Mesenteric fat pad (tissue), 1 donor: Measurements from ENCODE around the gene TFF2. TPM values are rescaled to one million over a fixed set of nuclear protein-coding genes. Genes with fewer than 3 reads are reported as not detected.
A peak's percentile ranks its signal among the peaks of the same experiment; 100 is the strongest.

ENCODE experiments used
- DNase-seq: peaks from one replicate; pipeline ENCODE4 v3.0.0-alpha.2; 2020; ENCODE audit warnings: low spot score
- total RNA-seq: library from RNA; stranded (reverse); fragmentation: NEBNext Ultra II Directional; extraction: Animal tissue kit (Norgen Biotek cat#: 25700); gene quantifications from one replicate; pipeline ENCODE4 v1.2.1, GENCODE V29; 2021
- donor health status: DM: yes; HTN: yes; CAD: no.

The TFF2 gene
- total RNA-seq, 1 donor from 2014 or later: not detected

DNA sequence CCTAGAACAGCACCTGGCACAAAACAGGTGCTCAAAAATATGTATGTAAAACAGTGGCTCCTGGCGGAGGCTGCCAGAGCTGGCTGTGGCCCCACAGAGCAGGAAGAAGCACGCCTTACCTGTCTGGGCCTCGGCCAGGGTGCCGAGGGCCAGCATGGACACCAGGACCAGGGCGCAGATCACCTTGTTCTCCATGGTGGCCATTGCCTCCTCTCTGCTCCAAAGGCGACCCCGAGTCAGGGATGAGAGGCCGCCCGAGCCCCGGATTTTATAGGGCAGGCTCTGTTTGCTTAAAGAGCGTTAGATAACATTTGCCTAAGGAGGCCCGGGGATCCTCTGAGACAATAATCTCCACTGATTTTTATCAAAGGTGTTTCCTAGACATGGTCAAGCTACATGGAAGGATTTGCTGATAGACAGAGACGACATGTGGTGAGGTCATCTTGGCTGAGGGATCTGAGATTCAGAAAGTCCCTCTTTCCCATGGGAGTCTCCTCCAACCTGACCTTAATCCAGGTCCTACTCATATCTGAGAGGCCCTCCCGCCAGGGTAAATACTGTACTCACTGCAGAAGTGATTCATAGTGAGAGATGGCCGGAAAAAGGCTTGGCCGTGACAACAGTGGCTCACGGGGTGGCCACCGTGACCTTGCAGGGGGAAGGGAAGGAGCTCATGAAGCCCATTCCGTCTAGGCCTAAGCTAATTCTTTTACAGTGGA is 15.7 kb upstream of the TFF2 start, which contains the start of gene TFF1:
TFF1 (minus strand) TSS at position 244 of the 719 bp plus-strand sequence; CDS start at position 204, 40 bp downstream.
- no peak for DNase-seq

DNA sequence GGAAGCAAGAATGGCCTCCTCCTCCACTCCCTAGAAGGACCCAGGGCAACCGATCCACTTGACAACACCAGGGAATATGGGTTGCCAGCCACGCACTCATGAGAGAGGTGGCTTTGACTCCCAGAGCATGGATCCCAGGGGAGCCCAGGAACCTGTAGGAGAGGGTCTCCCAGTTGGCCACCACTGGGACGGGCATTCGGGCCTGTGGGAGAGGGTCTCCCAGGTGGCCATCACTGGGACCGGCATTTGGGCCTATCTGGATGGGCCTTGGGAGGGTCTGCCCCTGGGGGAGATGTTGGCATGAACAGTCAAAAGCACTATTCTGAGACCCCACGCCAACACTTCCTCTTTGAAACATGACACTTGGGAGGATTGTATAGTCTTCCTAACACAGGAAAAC is 15.0 kb upstream of the TFF2 start:
- no peak for DNase-seq

- DNase-seq: no peak
Measured at GRCh38 chr21:42364304-42364865, 13.6 kb upstream of the TFF2 start.

DNA sequence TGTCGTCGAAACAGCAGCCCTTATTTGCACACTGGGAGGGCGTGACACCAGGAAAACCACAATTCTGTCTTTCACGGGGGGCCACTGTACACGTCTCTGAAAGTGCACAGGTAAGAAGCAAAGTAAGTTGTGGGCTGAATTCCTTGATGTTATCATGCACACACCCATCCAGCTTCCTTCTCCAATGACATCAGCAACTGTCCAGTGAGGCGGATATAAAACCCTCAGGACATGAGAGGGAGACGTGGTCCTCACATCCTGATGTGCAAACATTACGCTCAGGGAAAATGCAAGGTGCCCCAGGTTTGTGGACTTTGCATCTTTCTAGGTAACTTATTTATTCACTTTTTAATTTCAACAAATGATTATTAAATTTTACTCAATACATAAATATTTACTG is 12.5 kb upstream of the TFF2 start:
- DNase-seq: no peak

DNA sequence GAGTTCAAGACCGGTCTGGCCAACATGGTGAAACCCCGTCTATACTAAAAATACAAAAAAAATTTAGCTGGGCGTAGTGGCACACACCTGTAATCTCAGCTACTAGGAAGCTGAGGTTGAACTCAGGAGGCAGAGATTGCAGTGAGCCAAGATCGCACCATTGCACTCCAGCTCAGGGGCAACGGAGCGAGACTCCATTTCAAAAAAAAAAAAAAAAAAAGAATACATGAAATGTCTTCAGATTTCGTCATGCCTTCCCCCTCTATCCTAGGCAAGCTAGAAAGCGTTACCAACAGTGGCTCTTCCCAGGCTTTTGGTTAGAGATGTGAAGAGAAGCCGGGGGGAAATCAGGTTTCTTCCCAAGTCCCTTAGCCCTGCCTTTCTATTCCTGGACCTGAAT is 11.9 kb upstream of the TFF2 start:
- DNase-seq: no peak

- no peak for DNase-seq
Measured at GRCh38 chr21:42362198-42362597, 11.4 kb upstream of the TFF2 start.

GRCh38 chr21:42361286-42361685 is 10.5 kb upstream of the TFF2 start:
- no peak for DNase-seq

GRCh38 chr21:42360317-42360716 is 9.5 kb upstream of the TFF2 start:
- no peak for DNase-seq

DNA sequence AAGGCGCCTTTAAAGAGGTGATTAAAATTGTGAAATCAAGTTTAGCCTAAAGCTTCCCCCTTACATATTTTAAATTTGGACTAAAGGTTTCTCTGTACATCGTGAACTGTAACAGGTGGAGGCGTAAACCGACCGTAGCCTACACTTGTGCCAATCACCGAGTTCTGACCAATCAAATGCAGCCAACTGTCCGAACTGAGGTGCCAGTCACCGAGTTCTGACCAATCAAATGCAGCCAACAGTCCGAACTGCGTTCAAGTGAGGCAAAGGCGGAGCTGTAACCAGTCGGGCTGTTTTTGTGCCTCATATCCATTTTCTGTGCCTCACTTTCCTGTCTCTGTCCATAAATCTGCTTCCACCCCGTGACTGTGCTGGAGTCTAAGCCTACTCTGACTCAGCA is 8.1 kb upstream of the TFF2 start:
- no peak for DNase-seq

DNA sequence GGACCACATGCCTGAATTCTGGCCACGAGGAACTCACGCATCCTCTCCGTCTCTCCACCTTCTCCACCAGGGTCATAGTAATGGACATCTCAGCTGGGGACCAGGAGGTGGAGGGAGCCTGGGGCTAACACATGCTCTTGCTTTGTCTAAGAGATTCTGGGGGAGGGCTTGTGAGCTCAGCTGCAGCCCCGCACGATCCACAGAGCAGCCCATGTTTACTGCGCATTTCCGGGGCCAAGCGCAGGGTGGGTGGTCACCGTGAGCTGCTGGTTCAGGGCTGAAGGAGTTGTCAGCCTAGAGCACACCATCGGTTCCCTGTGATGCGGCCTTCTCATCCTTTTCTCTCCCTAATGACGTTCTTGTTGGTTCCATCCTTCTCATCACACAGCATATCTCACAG is 7.5 kb upstream of the TFF2 start:
- no peak for DNase-seq

GRCh38 chr21:42357307-42357706 is 6.5 kb upstream of the TFF2 start:
- no peak for DNase-seq

GRCh38 chr21:42356650-42357049 is 5.9 kb upstream of the TFF2 start:
- no peak for DNase-seq

GRCh38 chr21:42356046-42356445 is 5.3 kb upstream of the TFF2 start:
- no peak for DNase-seq

DNA sequence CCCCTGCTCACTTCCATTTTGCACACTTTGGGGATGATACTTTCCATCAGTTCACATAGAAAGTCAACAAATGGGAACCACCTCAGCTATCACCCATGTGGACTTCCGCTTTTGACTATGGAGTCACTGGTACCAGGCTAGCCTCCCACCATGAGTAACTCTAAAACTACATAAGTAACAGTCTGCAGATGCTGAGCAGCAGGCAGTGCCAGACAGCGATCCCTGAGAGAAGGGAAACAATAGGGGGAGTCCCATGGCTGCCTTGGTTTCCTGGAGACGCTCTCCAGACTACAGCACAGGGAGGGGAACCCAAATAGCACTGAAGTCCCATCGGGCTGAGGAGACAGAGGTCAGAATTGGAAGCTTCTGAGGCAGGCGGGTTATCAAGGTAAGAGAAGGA is 2.8 kb upstream of the TFF2 start:
- peak; percentile 59 for DNase-seq

- DNase-seq: peak; percentile 75
Measured at GRCh38 chr21:42352441-42353095, 1.8 kb upstream of the TFF2 start.

- peak; percentile 81 for DNase-seq
Measured at GRCh38 chr21:42351626-42352440, 1.0 kb upstream of the TFF2 start.

DNA sequence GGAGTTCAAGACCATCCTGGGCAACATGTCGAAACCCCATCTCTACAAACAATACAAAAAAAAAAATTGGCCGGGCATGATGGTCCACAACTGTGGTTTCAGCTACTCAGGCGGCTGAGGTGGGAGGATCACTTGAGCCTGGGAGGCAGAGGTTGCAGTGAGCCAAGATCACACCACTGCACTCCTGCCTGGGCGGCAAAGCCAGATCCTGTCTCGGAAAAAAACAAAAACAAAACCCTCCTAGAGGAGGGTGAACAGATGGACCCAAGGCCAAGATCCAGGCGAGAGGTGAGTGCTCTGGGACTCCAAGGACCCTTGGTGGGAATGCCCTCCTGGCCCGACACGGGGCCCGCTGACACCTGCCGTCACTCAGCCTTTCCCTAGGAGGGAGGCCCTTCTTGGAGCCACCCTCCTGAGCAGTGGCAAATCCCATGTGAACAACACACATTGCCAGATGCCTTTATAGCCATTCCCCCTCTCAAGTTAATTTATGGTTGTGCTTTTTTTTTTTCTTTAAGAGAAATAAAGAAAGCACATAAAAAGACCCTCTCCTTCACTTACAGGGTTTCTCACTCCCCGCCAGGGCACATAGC is 380 bp downstream of the TFF2 start:
- DNase-seq: peak; percentile 53

- DNase-seq: peak; percentile 64
Measured at GRCh38 chr21:42349420-42350317, 1.1 kb downstream of the TFF2 start.

DNA sequence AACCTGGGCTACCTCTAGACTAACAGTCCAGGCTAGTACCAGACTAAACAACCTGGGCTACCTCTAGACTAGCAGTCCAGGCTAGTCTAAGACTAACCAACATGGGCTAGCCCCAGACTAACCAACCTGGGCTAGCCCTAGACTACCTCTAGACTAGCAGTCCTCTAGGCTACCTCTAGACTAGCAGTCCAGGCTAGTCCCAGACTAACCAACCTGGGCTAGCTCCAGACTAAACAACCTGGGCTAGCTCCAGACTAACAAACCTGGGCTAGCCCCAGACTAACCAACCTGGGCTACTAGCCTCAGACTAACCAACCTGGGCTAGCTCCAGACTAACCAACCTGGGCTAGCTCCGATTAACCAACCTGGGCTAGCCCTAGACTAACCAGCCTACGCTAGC is 2.0 kb downstream of the TFF2 start:
- DNase-seq: no peak

DNA sequence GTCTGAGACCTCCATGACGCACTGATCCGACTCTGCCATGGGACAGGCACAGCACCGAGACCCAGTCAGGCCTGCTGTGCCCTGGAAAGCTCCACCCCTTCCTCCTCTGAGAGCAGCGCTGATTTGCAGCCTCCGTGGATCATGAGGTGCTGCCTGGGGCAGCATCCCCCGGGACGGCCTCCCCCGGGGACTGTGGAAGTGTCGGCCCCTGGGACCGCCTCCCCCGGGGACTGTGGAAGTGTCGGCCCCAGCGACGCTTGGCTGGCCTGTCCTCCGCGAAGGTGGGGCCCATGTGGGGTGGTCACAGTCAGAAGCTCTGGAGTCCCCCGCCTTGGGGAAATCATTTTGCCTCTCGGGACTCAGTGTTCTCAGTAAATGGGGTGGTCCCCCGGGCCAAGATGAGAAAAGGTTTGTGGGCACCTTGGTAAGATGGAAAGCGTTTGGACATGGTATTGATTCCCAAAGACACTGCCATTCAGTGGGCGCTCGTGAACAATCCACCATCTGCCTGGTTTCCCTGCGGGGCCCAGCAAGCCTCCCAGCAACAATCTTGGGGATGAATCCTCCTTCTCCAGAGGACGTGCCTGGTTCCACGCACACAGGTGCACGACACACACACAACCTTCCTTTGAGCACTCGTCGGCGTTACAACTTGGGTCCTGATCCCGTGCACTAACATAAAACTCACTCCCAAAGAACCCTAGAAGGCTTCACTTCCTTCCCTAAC is 3.0 kb downstream of the TFF2 start:
- DNase-seq: no peak
